OCI-LY3 (cell line): ENCODE measurements around the gene DUSP10.

Experiments
- H2AFZ ChIP-seq: fragments of 200-600, 300-600 bp; shearing (Covaris generic); 2 replicates; pipeline ENCODE4 v1.6.0; 2014; ENCODE audit warnings: antibody characterized with exemption, low read depth, low read length
- H3K27ac ChIP-seq: fragments of 200-600, 300-600 bp; sonication (generic); 2 replicates; pipeline ENCODE4 v1.5.1; 2014; ENCODE audit warnings: mild to moderate bottlenecking, low read length, moderate library complexity, mixed read lengths
- H3K27me3 ChIP-seq: fragments of 200-600, 300-600 bp; sonication (generic); 2 replicates; pipeline ENCODE4 v1.6.1; 2014; ENCODE audit warnings: low read depth, low read length, mixed read lengths
- H3K36me3 ChIP-seq: fragments of 200-600, 300-600 bp; sonication (generic); replicated peaks from 2 replicates; pipeline ENCODE3; 2014; ENCODE audit warnings: low read depth, low read length, mixed read lengths
- H3K4me1 ChIP-seq: fragments of 300-600, 200-600 bp; sonication (generic); 2 replicates; pipeline ENCODE4 v1.6.1; 2014; ENCODE audit warnings: low read length, mixed read lengths
- H3K4me2 ChIP-seq: fragments of 200-600, 300-600 bp; sonication (generic); 2 replicates; pipeline ENCODE4 v1.6.1; 2014; ENCODE audit warnings: low read length, mixed read lengths
- H3K4me3 ChIP-seq: fragments of 300-600, 200-600 bp; sonication (generic); 2 replicates; pipeline ENCODE4 v1.5.1; 2014; ENCODE audit warnings: antibody characterized with exemption, mild to moderate bottlenecking, low read length, moderate library complexity
- H3K79me2 ChIP-seq: fragments of 300-600, 200-600 bp; shearing (Covaris generic); 2 replicates; pipeline ENCODE4 v1.6.1; 2014; ENCODE audit warnings: mild to moderate bottlenecking, low read length, mixed read lengths
- H3K9ac ChIP-seq: fragments of 300-600, 200-600 bp; shearing (Covaris generic); 2 replicates; pipeline ENCODE4 v1.6.0; 2014; ENCODE audit warnings: mild to moderate bottlenecking, low read length, moderate library complexity
- H3K9me3 ChIP-seq: fragments of 200-600, 300-600 bp; shearing (Covaris generic); 2 replicates; pipeline ENCODE4 v1.6.1; 2014; ENCODE audit warnings: low read length, mixed read lengths; ENCODE audit not compliant: insufficient read depth
- H4K20me1 ChIP-seq: fragments of 200-600, 300-600 bp; sonication (generic); 2 replicates; pipeline ENCODE4 v1.6.1; 2016; ENCODE audit warnings: low read length, mixed read lengths; ENCODE audit not compliant: insufficient read depth
- CTCF ChIP-seq: fragments of 200-600, 300-600 bp; sonication (generic); IDR thresholded peaks from 2 replicates; pipeline ENCODE4 v1.5.1; 2014; ENCODE audit warnings: antibody characterized with exemption, low read length, low read depth
- EZH2phosphoT487 ChIP-seq: fragments of 200-600 bp; shearing (Covaris generic); IDR thresholded peaks from 2 replicates; pipeline ENCODE4 v1.6.1; 2018; ENCODE audit warnings: antibody characterized with exemption, mixed run types, low read depth

Gene DUSP10

DNA sequence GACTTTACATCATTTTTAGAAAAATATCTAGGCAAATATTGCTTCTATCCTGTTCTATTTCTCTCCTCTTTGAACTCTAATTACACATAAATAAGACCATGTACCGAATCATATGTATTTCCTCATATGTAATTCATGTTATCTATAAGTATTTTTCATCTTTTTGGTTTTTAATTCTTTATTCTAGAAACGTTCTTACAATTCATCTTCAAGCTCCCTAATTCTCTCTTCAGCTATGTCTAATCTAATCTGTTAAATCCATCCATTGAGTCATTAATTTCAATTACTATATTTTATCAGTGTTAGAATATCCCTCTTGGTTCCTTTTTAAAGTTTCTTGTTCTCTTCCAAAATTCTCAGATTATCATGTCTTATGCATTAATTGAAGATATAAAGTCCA is 61.8 kb downstream of the DUSP10 start:
- Histone ChIP-seq H3K4me2 (no peak overlapping the region), H3K9me3 (0 out of 2 replicates have a peak, but pooled peaks cover 13% of the 10 kb centered on the region), H3K9ac (no peak overlapping the region), H3K4me1 (peaks cover 6% of the 10 kb centered on the region), H3K36me3 (no peaks in the 10 kb centered on the region), H2AFZ (no peak overlapping the region), H3K79me2 (no peaks in the 10 kb centered on the region), H3K27me3 (no peaks in the 10 kb centered on the region), H3K4me3 (no peak overlapping the region), H4K20me1 (no peaks in the 10 kb centered on the region), H3K27ac (no peak overlapping the region)
- TF ChIP-seq EZH2phosphoT487 (no peak), CTCF (no peak)

- Histone ChIP-seq H3K9me3 (0 out of 2 replicates have a peak, but pooled peaks cover 13% of the 10 kb centered on the region), H3K36me3 (no peaks in the 10 kb centered on the region), H3K79me2 (no peaks in the 10 kb centered on the region), H4K20me1 (no peaks in the 10 kb centered on the region), H3K27me3 (no peaks in the 10 kb centered on the region), H3K27ac (no peak overlapping the region), H3K9ac (no peak overlapping the region), H2AFZ (no peak overlapping the region), H3K4me1 (no peaks in the 10 kb centered on the region), H3K4me2 (no peak overlapping the region), H3K4me3 (no peak overlapping the region)
- TF ChIP-seq EZH2phosphoT487 = no peak
- no peak for TF ChIP-seq CTCF
These were observed 63.9 kb downstream of the DUSP10 start for GRCh38 chr1:221678014-221678413.

DNA sequence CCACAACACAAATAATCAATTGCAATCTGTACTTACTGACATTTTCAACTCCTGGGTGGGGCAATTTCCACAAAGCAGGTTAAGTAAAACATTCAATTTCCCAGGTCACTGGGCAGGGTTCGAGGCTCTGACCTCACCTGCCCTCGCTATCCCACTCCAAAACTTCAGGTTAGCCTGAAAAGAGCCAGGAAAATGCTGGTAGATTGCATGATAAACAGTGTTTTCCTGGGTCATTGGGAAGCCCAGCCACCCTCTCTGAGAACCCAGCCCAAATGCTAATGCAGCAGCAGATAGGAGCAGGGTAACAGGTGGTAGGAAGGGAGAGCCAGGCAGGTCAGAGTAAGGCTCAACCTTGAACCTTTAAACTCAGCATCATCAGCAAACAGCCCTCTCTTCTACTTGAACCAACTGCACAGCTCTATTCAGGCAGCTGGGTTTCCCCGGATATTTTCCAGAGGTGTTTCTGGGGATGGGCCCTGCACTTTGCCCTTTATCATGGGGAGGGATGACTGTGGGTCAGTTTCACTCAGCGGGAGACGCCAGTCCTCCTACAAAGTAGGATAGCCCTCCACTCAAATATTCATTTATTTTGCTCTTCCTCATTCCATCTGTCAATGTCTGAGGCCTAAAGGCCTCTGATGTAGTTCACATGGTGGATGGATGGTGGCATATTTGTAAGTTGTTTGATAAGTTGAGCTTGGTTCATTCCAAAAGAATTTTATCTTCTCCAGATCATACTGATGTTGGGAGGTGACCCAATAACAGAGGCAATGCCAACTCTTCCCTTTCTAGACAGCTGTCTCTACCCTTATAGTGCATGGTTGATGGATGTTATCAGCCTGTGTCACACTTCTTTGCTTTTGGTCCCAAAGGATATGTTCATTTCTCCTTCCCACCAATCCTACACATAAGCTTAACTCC is 65.7 kb downstream of the DUSP10 start:
- no peaks in the 10 kb centered on the region for H3K36me3 ChIP-seq
- 0 out of 2 replicates have a peak, but pooled peaks cover 13% of the 10 kb centered on the region for H3K9me3 ChIP-seq
- no peaks in the 10 kb centered on the region for H3K79me2 ChIP-seq
- no peak for TF ChIP-seq CTCF
- TF ChIP-seq EZH2phosphoT487 = no peak
- no peaks in the 10 kb centered on the region for H3K4me1 ChIP-seq
- no peak overlapping the region for H3K4me2 ChIP-seq
- H2AFZ ChIP-seq = no peak overlapping the region
- H3K27ac ChIP-seq = no peak overlapping the region
- no peaks in the 10 kb centered on the region for H4K20me1 ChIP-seq
- H3K4me3 ChIP-seq = no peak overlapping the region
- no peak overlapping the region for H3K9ac ChIP-seq
- no peaks in the 10 kb centered on the region for H3K27me3 ChIP-seq

- Histone ChIP-seq H3K27ac (no peak overlapping the region), H3K9me3 (no peaks in the 10 kb centered on the region), H3K27me3 (no peaks in the 10 kb centered on the region), H3K4me3 (no peak overlapping the region), H3K79me2 (no peaks in the 10 kb centered on the region), H2AFZ (no peak overlapping the region), H3K4me1 (peaks cover 7% of the 10 kb centered on the region), H3K9ac (no peak overlapping the region), H3K4me2 (no peak overlapping the region), H4K20me1 (no peaks in the 10 kb centered on the region), H3K36me3 (no peaks in the 10 kb centered on the region)
- TF ChIP-seq EZH2phosphoT487 = no peak
- TF ChIP-seq CTCF = no peak
These were observed 68.9 kb downstream of the DUSP10 start for GRCh38 chr1:221672965-221673364.
